ENCODE measurements around the gene CMSS1. TPM values are rescaled to one million over a fixed set of nuclear protein-coding genes. Genes with fewer than 3 reads are reported as not detected.
A peak's percentile ranks its signal among the peaks of the same experiment; 100 is the strongest.

CMSS1 gene
- total and polyA plus RNA-seq, 8 donors, result 2.7 to 33.3 (median 22.1) TPM

DNA sequence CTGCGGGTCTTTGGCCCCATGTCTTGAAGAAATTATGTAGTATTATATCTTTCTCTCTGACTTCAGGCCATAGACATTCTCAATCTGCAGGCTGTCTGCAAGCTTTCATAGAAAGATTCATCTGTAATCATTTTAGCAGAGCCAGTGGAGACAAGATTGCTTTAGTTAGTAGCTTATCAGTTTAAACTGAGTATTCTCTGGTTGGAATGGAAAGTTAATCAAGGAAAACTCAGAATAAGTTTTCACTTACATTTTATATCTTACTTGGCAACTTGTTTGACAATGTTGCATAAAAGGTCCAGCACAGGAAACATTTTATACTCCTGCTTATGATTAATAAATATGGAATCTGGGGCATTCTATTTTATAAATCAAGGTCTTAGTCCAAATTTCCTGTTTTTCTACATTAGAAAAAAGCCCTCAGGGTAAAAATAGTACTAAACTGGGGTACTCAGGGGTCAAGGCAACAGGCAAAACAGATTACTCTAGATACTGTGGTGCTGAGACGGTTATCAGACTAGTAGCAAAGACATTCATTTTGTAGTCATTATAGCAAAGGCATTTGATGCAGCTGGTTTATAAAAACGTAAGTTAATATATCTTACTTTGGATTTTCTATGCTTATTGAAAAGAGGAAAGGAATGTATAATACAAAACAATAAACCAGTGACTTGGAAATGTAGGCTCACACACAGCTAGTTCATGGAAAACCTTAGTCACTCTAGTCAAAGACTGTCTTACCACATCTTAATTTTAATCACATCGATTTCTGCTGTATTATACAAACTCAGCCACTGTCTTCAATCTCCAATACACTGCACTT is 341.9 kb downstream of the CMSS1 start:
- Histone ChIP-seq H3K4me1 (peaks cover 0 to 21% (median 10%) of the 10 kb centered on the region in 4 donors), H3K27ac (peak overlapping the region in 3 of 5 donors; percentile 49 to 62 (median 54)), H3K9me3 (peaks cover 0 to 19% (median 9%) of the 10 kb centered on the region in 4 donors), H3K27me3 (no peaks in the 10 kb centered on the region), H3K4me3 (no peak overlapping the region), H3K36me3 (peaks cover 0 to 4% (median 0%) of the 10 kb centered on the region in 4 donors)
- peak in 1 of 2 donors; percentile 44 for DNase-seq
- TF ChIP-seq, protein P1, sequence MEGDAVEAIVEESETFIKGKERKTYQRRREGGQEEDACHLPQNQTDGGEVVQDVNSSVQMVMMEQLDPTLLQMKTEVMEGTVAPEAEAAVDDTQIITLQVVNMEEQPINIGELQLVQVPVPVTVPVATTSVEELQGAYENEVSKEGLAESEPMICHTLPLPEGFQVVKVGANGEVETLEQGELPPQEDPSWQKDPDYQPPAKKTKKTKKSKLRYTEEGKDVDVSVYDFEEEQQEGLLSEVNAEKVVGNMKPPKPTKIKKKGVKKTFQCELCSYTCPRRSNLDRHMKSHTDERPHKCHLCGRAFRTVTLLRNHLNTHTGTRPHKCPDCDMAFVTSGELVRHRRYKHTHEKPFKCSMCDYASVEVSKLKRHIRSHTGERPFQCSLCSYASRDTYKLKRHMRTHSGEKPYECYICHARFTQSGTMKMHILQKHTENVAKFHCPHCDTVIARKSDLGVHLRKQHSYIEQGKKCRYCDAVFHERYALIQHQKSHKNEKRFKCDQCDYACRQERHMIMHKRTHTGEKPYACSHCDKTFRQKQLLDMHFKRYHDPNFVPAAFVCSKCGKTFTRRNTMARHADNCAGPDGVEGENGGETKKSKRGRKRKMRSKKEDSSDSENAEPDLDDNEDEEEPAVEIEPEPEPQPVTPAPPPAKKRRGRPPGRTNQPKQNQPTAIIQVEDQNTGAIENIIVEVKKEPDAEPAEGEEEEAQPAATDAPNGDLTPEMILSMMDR (IDR thresholded peaks at IDR 0.05), result no peak
- TF ChIP-seq POLR2AphosphoS5 (IDR thresholded peaks at IDR 0.05) (no peak), EP300 (IDR thresholded peaks at IDR 0.05) (no peak), POLR2A (IDR thresholded peaks at IDR 0.05) (no peak)
- WGBS, 5 donors, result 50 to 77% (median 66%) methylated on average over 4 of the region's 4 CpGs
- intact Hi-C loops (cut with DNase I; ENCODE audit: low total_unique reads), result no loop called here

GRCh38 chr3:100160521-100160920 is 342.9 kb downstream of the CMSS1 start:
- H3K27me3 ChIP-seq, result no peaks in the 10 kb centered on the region
- DNase-seq, result no peak
- H3K9me3 ChIP-seq, result peaks cover 0 to 13% (median 5%) of the 10 kb centered on the region in 4 donors
- intact Hi-C loops (cut with DNase I; ENCODE audit: low total_unique reads), result no loop called here
- peaks cover 0 to 21% (median 10%) of the 10 kb centered on the region in 4 donors for H3K4me1 ChIP-seq
- peaks cover 0 to 4% (median 0%) of the 10 kb centered on the region in 4 donors for H3K36me3 ChIP-seq
- peak overlapping the region in 1 of 5 donors; percentile 62 for H3K27ac ChIP-seq
- 93 to 98% (median 95%) methylated on average over 2 of the region's 2 CpGs for WGBS, 5 donors
- TF ChIP-seq, protein P1 (IDR thresholded peaks at IDR 0.05), result no peak
- TF ChIP-seq POLR2AphosphoS5 (IDR thresholded peaks at IDR 0.05), result no peak
- TF ChIP-seq EP300 (IDR thresholded peaks at IDR 0.05), result no peak
- TF ChIP-seq POLR2A (IDR thresholded peaks at IDR 0.05), result no peak
- no peak overlapping the region for H3K4me3 ChIP-seq

- DNase-seq, result no peak
- Histone ChIP-seq H3K27me3 (no peaks in the 10 kb centered on the region), H3K9me3 (no peaks in the 10 kb centered on the region), H3K36me3 (peaks cover 0 to 13% (median 0%) of the 10 kb centered on the region in 4 donors), H3K4me1 (peaks cover 0 to 17% (median 6%) of the 10 kb centered on the region in 4 donors), H3K27ac (peak overlapping the region in 1 of 5 donors; percentile 21), H3K4me3 (no peak overlapping the region)
- intact Hi-C loops (cut with DNase I; ENCODE audit: low total_unique reads), result no loop called here
- WGBS, 5 donors, result 79 to 91% (median 90%) methylated on average over 2 of the region's 2 CpGs
- TF ChIP-seq, protein P1 (IDR thresholded peaks at IDR 0.05), result no peak
- TF ChIP-seq POLR2AphosphoS5 (IDR thresholded peaks at IDR 0.05) (no peak), POLR2A (IDR thresholded peaks at IDR 0.05) (no peak), EP300 (IDR thresholded peaks at IDR 0.05) (no peak)
These were observed 346.1 kb downstream of the CMSS1 start for GRCh38 chr3:100163787-100164186.

DNA sequence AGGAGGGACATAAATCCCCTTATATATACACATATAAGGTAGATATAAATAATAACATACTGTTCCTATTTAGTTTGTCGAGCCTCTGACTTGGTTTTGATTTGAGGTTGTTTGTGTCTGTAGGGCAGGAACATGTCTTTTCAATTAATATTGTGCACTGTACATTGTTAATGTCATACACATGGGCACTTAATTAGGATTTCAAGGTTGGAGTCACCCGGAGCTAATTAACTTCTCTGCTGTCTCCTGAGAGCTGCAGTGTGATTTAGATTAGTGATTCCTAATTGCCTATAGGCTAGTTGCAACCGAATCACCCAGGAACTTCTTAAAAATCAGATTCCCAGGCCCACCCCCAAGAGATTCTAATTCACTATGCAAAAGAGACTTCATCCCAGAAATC is 347.1 kb downstream of the CMSS1 start:
- no peaks in the 10 kb centered on the region for H3K27me3 ChIP-seq
- H3K9me3 ChIP-seq, result no peaks in the 10 kb centered on the region
- intact Hi-C loops (cut with DNase I; ENCODE audit: low total_unique reads), result no loop called here
- H3K36me3 ChIP-seq, result peaks cover 0 to 13% (median 0%) of the 10 kb centered on the region in 4 donors
- H3K4me1 ChIP-seq, result peaks cover 0 to 12% (median 2%) of the 10 kb centered on the region in 4 donors
- no peak overlapping the region for H3K4me3 ChIP-seq
- WGBS, 5 donors, result 82 to 95% (median 88%) methylated on average over 3 of the region's 3 CpGs
- H3K27ac ChIP-seq, result no peak overlapping the region
- DNase-seq, result no peak
- TF ChIP-seq, protein P1 (IDR thresholded peaks at IDR 0.05), result no peak
- TF ChIP-seq POLR2A (IDR thresholded peaks at IDR 0.05) (no peak), EP300 (IDR thresholded peaks at IDR 0.05) (no peak), POLR2AphosphoS5 (IDR thresholded peaks at IDR 0.05) (no peak)
